ENCODE data around the gene B3GNT9. TPM values are rescaled to one million over a fixed set of nuclear protein-coding genes. Genes with fewer than 3 reads are reported as not detected.

The B3GNT9 gene
- total and polyA plus RNA-seq, 7 donors, result 0.46 to 18.8 (median 8.7) TPM

DNA sequence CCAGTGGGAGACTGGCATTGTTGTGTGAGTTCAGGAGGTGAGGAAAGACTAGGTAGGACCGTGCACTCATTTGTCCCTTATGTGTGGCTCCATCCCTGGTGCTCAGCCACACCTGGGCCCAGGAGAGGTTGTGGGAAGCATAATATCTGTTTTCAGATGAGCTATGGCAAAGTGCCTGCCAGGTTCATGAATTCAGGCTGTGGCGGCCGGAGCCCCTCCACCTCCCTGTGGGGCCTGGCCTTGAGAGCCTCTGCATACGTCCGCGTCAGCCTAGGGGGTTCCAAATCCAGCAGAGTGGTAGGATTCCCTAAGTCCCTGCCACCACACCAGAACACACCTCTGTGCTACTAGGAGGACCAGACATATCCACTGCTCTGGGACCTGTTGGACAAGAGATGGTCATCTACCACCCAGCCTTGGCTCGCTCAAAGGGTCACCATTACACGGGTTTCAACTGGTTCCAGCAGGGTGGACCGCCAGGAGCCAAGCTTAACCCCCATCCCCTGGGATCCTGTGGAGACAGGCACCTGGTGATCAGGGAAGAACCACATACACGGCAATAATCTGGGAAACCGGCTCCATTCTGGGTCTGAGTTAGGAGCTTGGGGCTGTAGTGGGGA is 2.0 kb downstream of the B3GNT9 start:
- WGBS, 2 donors, result 92 to 93% methylated on average over 11 of the region's 11 CpGs
- intact Hi-C loops (cut with DNase I), result no loop called here
- Histone ChIP-seq H3K27ac (no peak overlapping the region), H3K4me1 (peaks cover 0 to 25% (median 21%) of the 10 kb centered on the region in 4 donors), H3K27me3 (peaks cover 0 to 15% (median 14%) of the 10 kb centered on the region in 3 donors), H3K9me3 (no peaks in the 10 kb centered on the region), H3K4me3 (no peak overlapping the region), H3K36me3 (peaks cover 19 to 53% (median 29%) of the 10 kb centered on the region in 4 donors)
- TF ChIP-seq POLR2A (IDR thresholded peaks at IDR 0.05), result no peak
- no peak for TF ChIP-seq EP300 (IDR thresholded peaks at IDR 0.05)
- no peak for TF ChIP-seq POLR2AphosphoS5 (IDR thresholded peaks at IDR 0.05)
- TF ChIP-seq, protein P1, sequence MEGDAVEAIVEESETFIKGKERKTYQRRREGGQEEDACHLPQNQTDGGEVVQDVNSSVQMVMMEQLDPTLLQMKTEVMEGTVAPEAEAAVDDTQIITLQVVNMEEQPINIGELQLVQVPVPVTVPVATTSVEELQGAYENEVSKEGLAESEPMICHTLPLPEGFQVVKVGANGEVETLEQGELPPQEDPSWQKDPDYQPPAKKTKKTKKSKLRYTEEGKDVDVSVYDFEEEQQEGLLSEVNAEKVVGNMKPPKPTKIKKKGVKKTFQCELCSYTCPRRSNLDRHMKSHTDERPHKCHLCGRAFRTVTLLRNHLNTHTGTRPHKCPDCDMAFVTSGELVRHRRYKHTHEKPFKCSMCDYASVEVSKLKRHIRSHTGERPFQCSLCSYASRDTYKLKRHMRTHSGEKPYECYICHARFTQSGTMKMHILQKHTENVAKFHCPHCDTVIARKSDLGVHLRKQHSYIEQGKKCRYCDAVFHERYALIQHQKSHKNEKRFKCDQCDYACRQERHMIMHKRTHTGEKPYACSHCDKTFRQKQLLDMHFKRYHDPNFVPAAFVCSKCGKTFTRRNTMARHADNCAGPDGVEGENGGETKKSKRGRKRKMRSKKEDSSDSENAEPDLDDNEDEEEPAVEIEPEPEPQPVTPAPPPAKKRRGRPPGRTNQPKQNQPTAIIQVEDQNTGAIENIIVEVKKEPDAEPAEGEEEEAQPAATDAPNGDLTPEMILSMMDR (IDR thresholded peaks at IDR 0.05), result no peak
- DNase-seq, result no peak

- H3K27ac ChIP-seq, result no peak overlapping the region
- no peak for DNase-seq
- 92 to 97% methylated on average over 2 of the region's 2 CpGs for WGBS, 2 donors
- peaks cover 0 to 25% (median 21%) of the 10 kb centered on the region in 4 donors for H3K4me1 ChIP-seq
- TF ChIP-seq POLR2AphosphoS5 (IDR thresholded peaks at IDR 0.05) (no peak), POLR2A (IDR thresholded peaks at IDR 0.05) (no peak), EP300 (IDR thresholded peaks at IDR 0.05) (no peak)
- TF ChIP-seq, protein P1 (IDR thresholded peaks at IDR 0.05), result no peak
- intact Hi-C loops (cut with DNase I), result no loop called here
- H3K27me3 ChIP-seq, result peaks cover 0 to 15% (median 14%) of the 10 kb centered on the region in 3 donors
- H3K9me3 ChIP-seq, result no peaks in the 10 kb centered on the region
- peaks cover 19 to 58% (median 35%) of the 10 kb centered on the region in 4 donors for H3K36me3 ChIP-seq
- H3K4me3 ChIP-seq, result no peak overlapping the region
Observed at GRCh38 chr16:67148221-67148620, 2.6 kb downstream of the B3GNT9 start.

DNA sequence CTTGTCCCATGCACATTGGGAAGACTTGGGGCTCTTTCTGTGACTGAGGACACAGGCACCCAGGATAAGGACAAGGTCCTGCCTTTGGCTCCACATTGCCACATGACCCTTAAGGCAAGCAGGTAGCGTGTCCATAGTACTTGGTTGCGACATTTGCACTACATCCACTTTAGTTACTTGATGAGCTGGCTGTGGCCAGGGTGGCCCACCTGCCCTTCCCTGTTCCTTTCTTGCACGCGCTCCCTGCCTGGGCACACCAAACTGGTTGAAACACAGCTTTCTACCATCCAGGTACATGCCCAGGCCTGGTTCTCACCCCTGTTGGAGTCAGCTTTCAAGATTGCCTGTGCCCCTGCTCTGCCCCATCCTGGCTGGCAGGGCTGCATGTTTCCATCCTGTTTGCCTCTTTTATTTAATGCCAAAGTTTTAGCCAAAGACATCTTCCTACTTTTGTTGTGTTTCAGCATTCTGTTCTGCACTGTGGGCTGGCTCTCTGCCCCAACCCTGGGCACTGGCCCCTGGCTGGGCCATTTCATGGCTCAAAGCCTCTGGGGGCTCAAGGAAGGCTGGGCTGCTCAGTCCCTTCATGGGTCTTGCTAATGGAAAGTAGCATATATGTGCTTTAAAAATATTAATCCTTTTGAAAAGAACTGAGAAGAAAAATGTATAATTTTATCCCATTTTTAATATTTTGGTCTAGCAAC is 3.2 kb downstream of the B3GNT9 start:
- H3K27ac ChIP-seq, result no peak overlapping the region
- H3K4me1 ChIP-seq, result peaks cover 0 to 25% (median 21%) of the 10 kb centered on the region in 4 donors
- intact Hi-C loops (cut with DNase I), result no loop called here
- H3K4me3 ChIP-seq, result no peak overlapping the region
- no peak for TF ChIP-seq POLR2A (IDR thresholded peaks at IDR 0.05)
- TF ChIP-seq, protein P1 (IDR thresholded peaks at IDR 0.05), result no peak
- TF ChIP-seq POLR2AphosphoS5 (IDR thresholded peaks at IDR 0.05), result no peak
- TF ChIP-seq EP300 (IDR thresholded peaks at IDR 0.05), result no peak
- no peaks in the 10 kb centered on the region for H3K9me3 ChIP-seq
- no peak for DNase-seq
- 97 to 98% methylated on average over 4 of the region's 4 CpGs for WGBS, 2 donors
- peaks cover 0 to 15% (median 14%) of the 10 kb centered on the region in 3 donors for H3K27me3 ChIP-seq
- H3K36me3 ChIP-seq, result peaks cover 19 to 65% (median 38%) of the 10 kb centered on the region in 4 donors

DNA sequence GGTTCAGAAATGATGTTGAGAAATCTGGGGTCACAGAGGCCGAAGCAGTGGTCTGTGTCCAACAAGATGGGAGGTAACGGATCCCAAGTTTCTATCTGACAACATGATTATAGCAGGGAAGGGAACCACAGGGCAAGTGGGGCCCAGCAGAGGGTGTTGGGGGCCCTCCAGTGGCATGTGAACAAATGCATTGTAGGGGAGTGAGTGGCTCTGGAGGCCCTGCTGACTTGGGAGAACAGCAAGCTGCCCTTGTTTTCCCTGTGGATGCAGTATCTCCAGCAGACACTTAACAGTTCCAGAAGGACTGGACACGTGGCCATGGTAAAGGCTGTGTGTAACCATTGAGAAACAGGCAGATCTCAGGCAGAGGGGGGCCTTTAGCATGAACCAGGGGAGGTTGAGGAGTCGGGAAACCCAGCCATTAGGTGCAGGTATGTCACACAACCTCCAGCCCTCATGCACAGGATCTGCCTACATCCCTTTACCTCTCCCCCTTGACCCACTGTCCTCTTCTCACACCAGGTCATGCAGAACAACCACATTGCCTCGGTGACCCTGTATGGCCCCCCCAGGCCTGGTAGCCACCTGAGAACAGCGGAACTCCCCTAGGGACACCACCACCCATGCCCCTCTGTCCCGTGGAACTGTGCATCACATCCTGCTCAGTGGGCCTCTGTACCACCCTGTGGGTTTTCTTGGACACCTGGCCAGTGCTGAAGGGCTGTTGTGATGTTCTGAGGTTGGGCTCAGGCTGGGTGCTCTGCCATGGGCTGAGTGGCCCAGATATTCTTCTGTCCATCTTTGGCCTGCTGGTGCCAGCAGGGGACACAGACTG is 4.1 kb downstream of the B3GNT9 start:
- H3K36me3 ChIP-seq, result peaks cover 25 to 73% (median 47%) of the 10 kb centered on the region in 4 donors
- peaks cover 0 to 15% (median 14%) of the 10 kb centered on the region in 3 donors for H3K27me3 ChIP-seq
- H3K4me1 ChIP-seq, result peaks cover 0 to 25% (median 21%) of the 10 kb centered on the region in 4 donors
- no peaks in the 10 kb centered on the region for H3K9me3 ChIP-seq
- intact Hi-C loops (cut with DNase I), result no loop called here
- DNase-seq, result no peak
- no peak overlapping the region for H3K27ac ChIP-seq
- WGBS, 2 donors, result 88 to 90% methylated on average over 7 of the region's 7 CpGs
- H3K4me3 ChIP-seq, result no peak overlapping the region
- TF ChIP-seq POLR2AphosphoS5 (IDR thresholded peaks at IDR 0.05) (no peak), POLR2A (IDR thresholded peaks at IDR 0.05) (no peak), EP300 (IDR thresholded peaks at IDR 0.05) (no peak)
- TF ChIP-seq, protein P1 (IDR thresholded peaks at IDR 0.05), result no peak
